HepG2 (cell line): ENCODE results near the gene ASTN2. TPM values are rescaled to one million over a fixed set of nuclear protein-coding genes. Genes with fewer than 3 reads are reported as not detected.

Experiments
- ATAC-seq: fragments of 200-7000 bp; cut with Tn5 transposase; 3 replicates; pipeline ENCODE4 v1.9.1; 2020; ENCODE audit warnings: mild to moderate bottlenecking, moderate library complexity
- BruUV-seq: library from RNA; stranded (reverse); fragments of 400-500 nt; replicated peaks from 2 replicates; lab custom pipeline; 2021; lab: Mats Ljungman, UMichigan
- CTCF ChIA-PET: fragments of 300-600 bp; formaldehyde crosslinking; extraction: SDS; loops from one replicate; lab custom pipeline; 2021; ENCODE audit warnings: low total read pairs, inconsistent platforms, low intra/inter-chr PET ratio; lab: Yijun Ruan, JAX
- POLR2A ChIA-PET: fragments of 350-600 bp; sonication (Branson Sonifier 250); formaldehyde crosslinking; loops from one replicate; lab custom pipeline; 2020; ENCODE audit warnings: antibody characterized with exemption, inconsistent platforms; lab: Yijun Ruan, JAX
- DNase-seq: peaks from one replicate; pipeline ENCODE4 v3.0.0-alpha.2; 2015; ENCODE audit warnings: low spot score
- FAIRE-seq: peaks from 3 replicates; lab custom pipeline; 2011; peaks lifted over from hg19 to GRCh38; lab: Jason Lieb, UNC
- H2AFZ ChIP-seq: one replicate; pipeline ENCODE4 v1.6.1; 2011; ENCODE audit warnings: low read length, inconsistent platforms
- H3K27ac ChIP-seq: fragments of 300-600 bp; 3 replicates; pipeline ENCODE4 v1.8.0; 2011; ENCODE audit warnings: mixed run types, mild to moderate bottlenecking, mixed read lengths, low read length, inconsistent platforms; ENCODE audit not compliant: insufficient read depth; ENCODE audit errors: extremely low read length
- H3K27me3 ChIP-seq, 2 experiments: fragments of 200-600 bp in 1 of 2; 2 replicates in 1 of 2; 3 replicates in 1 of 2; pipeline versions ENCODE4 v1.6.0 to v1.8.0; 2011; ENCODE audit warnings: low read length in 2 of 2, mild to moderate bottlenecking in 2 of 2, moderate library complexity in 2 of 2, inconsistent platforms in 1 of 2; ENCODE audit not compliant: insufficient read depth in 2 of 2, control insufficient read depth in 1 of 2
- H3K36me3 ChIP-seq, 2 experiments: fragments of 200-600 bp in 1 of 2; replicated peaks in 1 of 2; 2 replicates in 1 of 2; 3 replicates in 1 of 2; pipeline versions ENCODE4 v1.5.1 to v1.8.0; 2011; ENCODE audit warnings: low read length in 2 of 2, inconsistent platforms in 1 of 2; ENCODE audit not compliant: insufficient read depth in 2 of 2, control insufficient read depth in 1 of 2
- H3K4me1 ChIP-seq: 2 replicates; pipeline ENCODE4 v1.5.1; 2012; ENCODE audit warnings: low read length, inconsistent platforms; ENCODE audit not compliant: insufficient read depth
- H3K4me2 ChIP-seq: 2 replicates; pipeline ENCODE4 v1.6.0; 2011; ENCODE audit warnings: low read depth, low read length, inconsistent platforms
- H3K4me3 ChIP-seq, 3 experiments: fragments of 200-600 bp in 1 of 3; sonication (generic), shearing (Covaris generic) in 1 of 3; replicated peaks in 1 of 3; 2 replicates each; pipeline ENCODE4 v1.5.1; 2011 to 2016; ENCODE audit warnings: low read length in 3 of 3, inconsistent platforms in 2 of 3, low read depth in 2 of 3, mild to moderate bottlenecking in 2 of 3, control low read depth in 1 of 3, mixed read lengths in 1 of 3; ENCODE audit not compliant: insufficient read depth in 1 of 3
- H3K79me2 ChIP-seq: one replicate; pipeline ENCODE4 v1.6.1; 2011; ENCODE audit warnings: low read length, inconsistent platforms; ENCODE audit not compliant: insufficient read depth
- H3K9ac ChIP-seq: 2 replicates; pipeline ENCODE4 v1.6.0; 2011; ENCODE audit warnings: mild to moderate bottlenecking, low read depth, low read length, inconsistent platforms; ENCODE audit not compliant: insufficient read depth
- H3K9me3 ChIP-seq: 2 replicates; pipeline ENCODE4 v1.5.1; 2012; ENCODE audit warnings: mild to moderate bottlenecking, low read length
- H4K20me1 ChIP-seq: 2 replicates; pipeline ENCODE4 v1.6.0; 2011; ENCODE audit warnings: inconsistent platforms, mild to moderate bottlenecking, low read length, moderate library complexity; ENCODE audit not compliant: insufficient read depth
- CERS6 ChIP-seq: sonication (generic); formaldehyde crosslinking; IDR thresholded peaks from 2 replicates; pipeline ENCODE4 v1.5.0; 2020; ENCODE audit warnings: missing genetic modification reagents
- CHD4 ChIP-seq: fragments of 200-600 bp; sonication (generic); IDR thresholded peaks from 2 replicates; pipeline ENCODE4 v1.7.0; 2017; ENCODE audit warnings: mild to moderate bottlenecking, low read length, borderline replicate concordance
- HNRNPL ChIP-seq: fragments of 200-400 bp; formaldehyde crosslinking; IDR thresholded peaks from 2 replicates; pipeline ENCODE4 v1.6.1; 2017; ENCODE audit warnings: mild to moderate bottlenecking, low read depth, low read length
- MATR3 ChIP-seq: sonication (generic); formaldehyde crosslinking; IDR thresholded peaks from 2 replicates; pipeline ENCODE4 v1.4.0; 2020; ENCODE audit warnings: missing genetic modification reagents
- MYPOP ChIP-seq: sonication (generic); formaldehyde crosslinking; IDR thresholded peaks from 2 replicates; pipeline ENCODE4 v1.8.1; 2023; ENCODE audit warnings: mild to moderate bottlenecking, moderate library complexity, missing genetic modification reagents
- THYN1 ChIP-seq: sonication (generic); formaldehyde crosslinking; IDR thresholded peaks from 2 replicates; pipeline ENCODE4 v1.8.1; 2023; ENCODE audit warnings: low read depth, mild to moderate bottlenecking, moderate library complexity, missing genetic modification reagents, borderline replicate concordance
- UBTF ChIP-seq: sonication (generic); formaldehyde crosslinking; IDR thresholded peaks from 2 replicates; pipeline ENCODE4 v1.4.0; 2020; ENCODE audit warnings: mild to moderate bottlenecking, missing genetic modification reagents
- ZBTB8A ChIP-seq: sonication (generic); formaldehyde crosslinking; IDR thresholded peaks from 2 replicates; pipeline ENCODE4 v1.4.0; 2020; ENCODE audit warnings: mild to moderate bottlenecking, low read depth, missing genetic modification reagents, borderline replicate concordance
- ZFAT ChIP-seq: sonication (generic); formaldehyde crosslinking; conservative IDR thresholded peaks from 2 replicates; pipeline ENCODE4 v1.8.1; 2023; ENCODE audit warnings: missing genetic modification reagents, inconsistent platforms
- ZFY ChIP-seq: sonication (generic); formaldehyde crosslinking; IDR thresholded peaks from 2 replicates; pipeline ENCODE4 v1.4.0; 2020; ENCODE audit warnings: missing genetic modification reagents
- ZNF496 ChIP-seq: sonication (generic); formaldehyde crosslinking; IDR thresholded peaks from 2 replicates; pipeline ENCODE4 v1.8.1; 2023; ENCODE audit warnings: mild to moderate bottlenecking, moderate library complexity, missing genetic modification reagents; ENCODE audit not compliant: insufficient replicate concordance
- ZNF768 ChIP-seq: sonication (generic); formaldehyde crosslinking; IDR thresholded peaks from 2 replicates; pipeline ENCODE4 v1.4.0; 2020; ENCODE audit warnings: missing genetic modification reagents
- ZSCAN9 ChIP-seq: IDR thresholded peaks from 2 replicates; pipeline ENCODE4 v1.6.1; 2016; ENCODE audit warnings: borderline replicate concordance
- WGBS: methylation state at CpG from one replicate; pipeline ENCODE4 v1.1.6; 2017; ENCODE audit warnings: low lambda C conversion rate; 5-methylcytosine and 5-hydroxymethylcytosine counted together
- in situ Hi-C: cut with HindIII; loops from 2 replicates; pipeline ENCODE4 v1.10.0; 2017; ENCODE audit warnings: low pct_unique_long_range_greater_than_20kb; ENCODE audit not compliant: extremely low pct_ligation_motif_present
- intact Hi-C: fragments of 100-400 bp; cut with micrococcal nuclease; formaldehyde crosslinking; loops from one replicate; pipeline ENCODE4 v1.10.0; 2022; ENCODE audit not compliant: unreplicated experiment
- polyA plus RNA-seq, 8 experiments: library from polyadenylated mRNA; depleted of rRNA in 3 of 8; stranded (reverse) in 7 of 8; unstranded in 1 of 8; fragments of >200 nt; fragmentation: Illumina TruSeq in 4 of 8; extraction: Trizol in 4 of 8; gene quantifications; 2 replicates each; pipeline versions ENCODE4 v1.2.1 to v1.2.3, GENCODE V29; 2011 to 2016; ENCODE audit warnings: low read depth in 4 of 8, missing spikeins in 1 of 8, mixed read lengths in 1 of 8; ENCODE audit not compliant: insufficient read depth in 1 of 8
- total RNA-seq, 5 experiments: library from RNA; depleted of rRNA; stranded (reverse); fragments of >200 nt; fragmentation: Illumina TruSeq; extraction: Trizol; gene quantifications; 2 replicates each; pipeline ENCODE4 v1.2.3, GENCODE V29; 2016; ENCODE audit warnings: low read depth in 1 of 5
- TF ChIP-seq, protein P1 (sequence below): sonication (generic); IDR thresholded peaks from 2 replicates; pipeline ENCODE4 v1.6.1; 2016; ENCODE audit warnings: low read depth, borderline replicate concordance

The ASTN2 gene
- total and polyA plus RNA-seq, 2 of the 13 experiments (the other 11 are each of a cell fraction or from before 2014, with no cell fraction given) = 5.2 to 13.5 TPM

- no peak for ATAC-seq
These were observed 614.0 kb downstream of the ASTN2 start for GRCh38 chr9:116800885-116801284.

More at GRCh38 chr9:116800885-116801284, 614.0 kb downstream of the ASTN2 start:
- no peaks in the 10 kb centered on the region for H4K20me1 ChIP-seq
- in situ Hi-C loops = no loop called here
- H3K4me3 ChIP-seq = no peak overlapping the region
- TF ChIP-seq ZFY (CRISPR knock-in tag) (no peak), ZBTB8A (CRISPR knock-in tag) (no peak), CHD4 (no peak), HNRNPL (no peak), MYPOP (CRISPR knock-in tag) (no peak), ZFAT (CRISPR knock-in tag) (no peak), ZNF496 (no peak), ZSCAN9 (no peak), MATR3 (no peak), CERS6 (CRISPR knock-in tag) (no peak), ZNF768 (CRISPR knock-in tag) (no peak), UBTF (CRISPR knock-in tag) (no peak), THYN1 (no peak)
- TF ChIP-seq, protein P1, sequence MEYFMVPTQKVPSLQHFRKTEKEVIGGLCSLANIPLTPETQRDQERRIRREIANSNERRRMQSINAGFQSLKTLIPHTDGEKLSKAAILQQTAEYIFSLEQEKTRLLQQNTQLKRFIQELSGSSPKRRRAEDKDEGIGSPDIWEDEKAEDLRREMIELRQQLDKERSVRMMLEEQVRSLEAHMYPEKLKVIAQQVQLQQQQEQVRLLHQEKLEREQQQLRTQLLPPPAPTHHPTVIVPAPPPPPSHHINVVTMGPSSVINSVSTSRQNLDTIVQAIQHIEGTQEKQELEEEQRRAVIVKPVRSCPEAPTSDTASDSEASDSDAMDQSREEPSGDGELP = no peak
- H3K4me2 ChIP-seq = no peak overlapping the region
- no peaks in the 10 kb centered on the region for H3K4me1 ChIP-seq
- WGBS = 0% methylated on average over 1 of the region's 1 CpG
- H3K27me3 ChIP-seq = no peaks in the 10 kb centered on the region
- H3K36me3 ChIP-seq = no peaks in the 10 kb centered on the region
- ChIA-PET POLR2A (no interaction called here), CTCF (no interaction called here)
- intact Hi-C loops = no loop called here
- H3K9me3 ChIP-seq = no peaks in the 10 kb centered on the region
- no peak overlapping the region for H3K9ac ChIP-seq
- no peak overlapping the region for H2AFZ ChIP-seq
- no peaks in the 10 kb centered on the region for H3K79me2 ChIP-seq
- no TSS peak for BruUV-seq
- no peak overlapping the region for H3K27ac ChIP-seq
- FAIRE-seq (no peak), DNase-seq (no peak)
